GM12878 (cell line): ENCODE results near the gene ACSM6.

Experiments used
- CHD2 ChIP-seq: IDR thresholded peaks from 2 replicates; pipeline ENCODE4 v1.6.1; 2011; ENCODE audit warnings: low read depth, low read length, improper control_type of control experiment, borderline replicate concordance
- CTCF ChIP-seq, 3 experiments: IDR thresholded peaks in 2 of 3; conservative IDR thresholded peaks in 1 of 3; 2 replicates each; pipeline ENCODE4 v1.5.1; 2011; ENCODE audit warnings: low read depth in 3 of 3, low read length in 3 of 3, mild to moderate bottlenecking in 3 of 3, control low read depth in 2 of 3, moderate library complexity in 2 of 3, inconsistent platforms in 1 of 3, mixed read lengths in 1 of 3; ENCODE audit not compliant: control insufficient read depth in 2 of 3, insufficient read depth in 1 of 3; ENCODE audit errors: extremely low read depth in 1 of 3
- EZH2 ChIP-seq: IDR thresholded peaks from 2 replicates; pipeline ENCODE4 v1.6.1; 2012; ENCODE audit warnings: low read depth, mild to moderate bottlenecking, control low read depth, inconsistent platforms, low read length, borderline replicate concordance; ENCODE audit not compliant: control insufficient read depth
- NR2C2 ChIP-seq: IDR thresholded peaks from 2 replicates; pipeline ENCODE4 v1.6.1; 2011; ENCODE audit warnings: borderline replicate concordance, low read depth; ENCODE audit not compliant: control insufficient read depth, insufficient read length
- POLR2AphosphoS2 ChIP-seq: IDR thresholded peaks from 2 replicates; pipeline ENCODE4 v1.6.1; 2011; ENCODE audit warnings: low read depth, mild to moderate bottlenecking, low read length, improper control_type of control experiment, moderate library complexity
- RAD21 ChIP-seq: IDR thresholded peaks from 2 replicates; pipeline ENCODE4 v1.6.1; 2011; ENCODE audit warnings: mild to moderate bottlenecking, low read depth, low read length, moderate library complexity; ENCODE audit not compliant: insufficient read depth
- ZNF24 ChIP-seq: fragments of 450-650 bp; IDR thresholded peaks from 2 replicates; pipeline ENCODE4 v1.6.1; 2017; ENCODE audit warnings: antibody characterized with exemption, mild to moderate bottlenecking
- ZNF384 ChIP-seq: IDR thresholded peaks from 2 replicates; pipeline ENCODE4 v1.6.1; 2012; ENCODE audit warnings: low read depth, mild to moderate bottlenecking, low read length, improper control_type of control experiment, borderline replicate concordance

- TF ChIP-seq CHD2 (no peak), NR2C2 (no peak), CTCF (IDR thresholded peaks at IDR 0.05 in 2 of 3, conservative IDR thresholded peaks at IDR 0.05 in 1 of 3; ENCODE audit: control insufficient read depth in 2 of 3, extremely low read depth in 1 of 3, insufficient read depth in 1 of 3, low read depth in 3 of 3, low read length in 3 of 3) (peak in 1 of 3 experiments; percentile 15; a peak in 2 of 6 replicates), ZNF24 (no peak), RAD21 (peak; percentile 22; the same call in 1 of the 2 replicates), EZH2 (no peak), POLR2AphosphoS2 (no peak), ZNF384 (peak; percentile 95)
These were observed 14.8 kb downstream of the ACSM6 start for GRCh38 chr10:95208702-95209391.
